GM23338 (cell line): ENCODE data around the gene FIG4. TPM values are rescaled to one million over a fixed set of nuclear protein-coding genes. Genes with fewer than 3 reads are reported as not detected.

Experiments used
- ATAC-seq: fragments of 200-7000 bp; cut with Tn5 transposase; 3 replicates; pipeline ENCODE4 v1.9.1; 2020
- DNase-seq: peaks from one replicate; pipeline ENCODE4 v3.0.0-alpha.2; 2015; ENCODE audit warnings: low spot score
- H2AFZ ChIP-seq: fragments of 200-600 bp; sonication (generic); 2 replicates; pipeline ENCODE4 v1.8.0; 2016; ENCODE audit warnings: antibody characterized with exemption, mild to moderate bottlenecking, moderate library complexity
- H3F3A ChIP-seq: fragments of 200-600 bp; sonication (generic); replicated peaks from 2 replicates; pipeline ENCODE4 v1.8.0; 2017; ENCODE audit warnings: antibody characterized with exemption, mixed run types, low read depth
- H3K27ac ChIP-seq: fragments of 200-600 bp; sonication (generic); 2 replicates; pipeline ENCODE4 v1.6.1; 2016; ENCODE audit warnings: low read depth
- H3K27me3 ChIP-seq: fragments of 200-600 bp; sonication (generic); 2 replicates; pipeline ENCODE4 v1.8.0; 2016; ENCODE audit warnings: mild to moderate bottlenecking, mixed run types, moderate library complexity; ENCODE audit not compliant: insufficient read depth
- H3K36me3 ChIP-seq: fragments of 200-600 bp; sonication (generic); 2 replicates; pipeline ENCODE4 v1.8.0; 2016; ENCODE audit warnings: mild to moderate bottlenecking; ENCODE audit not compliant: insufficient read depth
- H3K4me1 ChIP-seq: fragments of 200-600 bp; sonication (generic); 2 replicates; pipeline ENCODE4 v1.8.0; 2016; ENCODE audit warnings: mild to moderate bottlenecking, moderate library complexity; ENCODE audit not compliant: insufficient read depth
- H3K4me2 ChIP-seq: fragments of 200-600 bp; sonication (generic); 2 replicates; pipeline ENCODE4 v1.7.1; 2017; ENCODE audit warnings: mixed run types
- H3K4me3 ChIP-seq: fragments of 200-600 bp; sonication (generic); 2 replicates; pipeline ENCODE4 v1.6.1; 2016; ENCODE audit warnings: mixed run types
- H3K79me2 ChIP-seq: fragments of 200-600 bp; sonication (generic); replicated peaks from 2 replicates; pipeline ENCODE4 v1.8.0; 2017; ENCODE audit warnings: mild to moderate bottlenecking; ENCODE audit not compliant: insufficient read depth
- H3K9me2 ChIP-seq: fragments of 200-600 bp; sonication (generic); 2 replicates; pipeline ENCODE4 v1.8.0; 2017; ENCODE audit not compliant: insufficient read depth
- H4K20me1 ChIP-seq: fragments of 200-600 bp; sonication (generic); replicated peaks from 2 replicates; pipeline ENCODE4 v1.8.0; 2017; ENCODE audit warnings: mild to moderate bottlenecking; ENCODE audit not compliant: insufficient read depth
- H3K27ac Mint-ChIP-seq: 2 replicates; pipeline ENCODE4 v1.8.0; 2020; ENCODE audit warnings: inconsistent platforms, mild to moderate bottlenecking, moderate library complexity, mixed read lengths
- H3K27me3 Mint-ChIP-seq: 3 replicates; pipeline ENCODE4 v1.8.0; 2022; ENCODE audit warnings: low read depth, mild to moderate bottlenecking, moderate library complexity, mixed read lengths, inconsistent platforms; ENCODE audit not compliant: insufficient read depth, poor library complexity
- H3K36me3 Mint-ChIP-seq: 3 replicates; pipeline ENCODE4 v1.8.0; 2021; ENCODE audit warnings: low read depth, mild to moderate bottlenecking, inconsistent platforms, moderate library complexity, mixed read lengths
- H3K4me1 Mint-ChIP-seq: 3 replicates; pipeline ENCODE4 v1.8.0; 2020; ENCODE audit warnings: mild to moderate bottlenecking, inconsistent platforms, mixed read lengths
- H3K4me3 Mint-ChIP-seq: 3 replicates; pipeline ENCODE4 v1.8.0; 2021; ENCODE audit warnings: moderate library complexity, mild to moderate bottlenecking, inconsistent platforms, mixed read lengths
- H3K9me3 Mint-ChIP-seq: 3 replicates; pipeline ENCODE4 v1.8.0; 2020; ENCODE audit warnings: moderate library complexity, mild to moderate bottlenecking, inconsistent platforms, mixed read lengths
- CREB1 ChIP-seq: fragments of 250-450 bp; sonication (Bioruptor Pico); IDR thresholded peaks from 2 replicates; pipeline ENCODE4 v1.5.0; 2020; ENCODE audit warnings: low read depth, mild to moderate bottlenecking, moderate library complexity
- CTCF ChIP-seq, 2 experiments: fragments of 200-600 bp in 1 of 2; sonication (generic) in 1 of 2; conservative IDR thresholded peaks; 2 replicates each; pipeline versions ENCODE4 v1.5.1 to v1.6.1; 2016 to 2017; ENCODE audit warnings: antibody characterized with exemption in 2 of 2, low read depth in 2 of 2, mild to moderate bottlenecking in 2 of 2, moderate library complexity in 1 of 2
- ETS1 ChIP-seq: IDR thresholded peaks from 2 replicates; pipeline ENCODE4 v1.6.1; 2016; ENCODE audit warnings: antibody characterized with exemption
- EZH2 ChIP-seq: fragments of 200-600 bp; sonication (generic); IDR thresholded peaks from one replicate; pipeline ENCODE4 v1.8.0; 2017; ENCODE audit warnings: antibody characterized with exemption, mild to moderate bottlenecking, low read depth; ENCODE audit not compliant: unreplicated experiment
- EZH2phosphoT487 ChIP-seq: fragments of 200-600 bp; sonication (generic); IDR thresholded peaks from one replicate; pipeline ENCODE4 v1.8.1; 2018; ENCODE audit warnings: antibody characterized with exemption; ENCODE audit not compliant: unreplicated experiment
- JUNB ChIP-seq: IDR thresholded peaks from one replicate; pipeline ENCODE4 v1.6.1; 2016; ENCODE audit warnings: antibody characterized with exemption; ENCODE audit not compliant: unreplicated experiment
- NANOG ChIP-seq: IDR thresholded peaks from 2 replicates; pipeline ENCODE4 v1.6.1; 2016; ENCODE audit warnings: antibody characterized with exemption, borderline replicate concordance
- POLR2AphosphoS5 ChIP-seq: IDR thresholded peaks from 2 replicates; pipeline ENCODE4 v1.6.1; 2016; ENCODE audit warnings: antibody characterized with exemption, low read depth
- REST ChIP-seq: IDR thresholded peaks from one replicate; pipeline ENCODE4 v1.6.1; 2018; ENCODE audit warnings: antibody characterized with exemption; ENCODE audit not compliant: unreplicated experiment
- STAT1 ChIP-seq: IDR thresholded peaks from one replicate; pipeline ENCODE4 v1.6.1; 2016; ENCODE audit warnings: antibody characterized with exemption; ENCODE audit not compliant: unreplicated experiment
- ZNF114 ChIP-seq: fragments of 250-450 bp; sonication (Bioruptor Pico); IDR thresholded peaks from 2 replicates; pipeline ENCODE4 v1.5.0; 2020; ENCODE audit warnings: mild to moderate bottlenecking, moderate library complexity
- ZNF331 ChIP-seq: fragments of 250-450 bp; sonication (Bioruptor Pico); IDR thresholded peaks from 2 replicates; pipeline ENCODE4 v1.5.0; 2020; ENCODE audit warnings: low read depth, mild to moderate bottlenecking, moderate library complexity
- polyA plus RNA-seq: library from polyadenylated mRNA; unstranded; fragments of >200 nt; fragmentation: Nextera tagmentation; extraction: Ambion mirVana; gene quantifications from 2 replicates; pipeline ENCODE4 v1.2.1, GENCODE V29; 2016
- total RNA-seq: library from RNA; depleted of rRNA; stranded (reverse); fragments of >200 nt; shearing (Covaris generic); gene quantifications from 2 replicates; pipeline ENCODE4 v1.2.3, GENCODE V29; 2014
- TF ChIP-seq, protein P1 (sequence below): fragments of 250-450 bp; sonication (Bioruptor Pico); IDR thresholded peaks from 2 replicates; pipeline ENCODE4 v1.5.0; 2020; ENCODE audit warnings: mild to moderate bottlenecking, moderate library complexity

The FIG4 gene
- total and polyA plus RNA-seq, 2 experiments from 2014 or later: 7.0 to 16.9 TPM

DNA sequence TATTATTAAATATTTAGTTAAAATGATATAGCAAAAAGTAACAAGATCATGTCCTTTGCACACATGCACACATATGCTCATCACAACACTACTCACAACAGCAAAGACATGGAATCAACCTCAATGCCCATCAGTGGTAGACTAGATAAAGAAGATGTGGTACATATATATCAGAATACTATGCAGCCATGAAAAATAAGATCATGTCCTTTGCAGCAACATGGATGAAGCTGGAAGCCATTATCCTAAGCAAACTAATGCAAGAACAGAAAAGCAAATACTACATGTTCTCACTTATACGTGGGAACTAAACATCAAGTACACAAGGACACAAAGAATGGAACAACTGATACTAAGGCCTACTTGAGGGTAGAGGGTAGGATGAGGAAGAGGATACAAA, 14.4 kb upstream of the FIG4 start:
- Histone ChIP-seq H3F3A (no peaks in the 10 kb centered on the region), H3K27ac (no peak overlapping the region), H3K9me2 (no peaks in the 10 kb centered on the region), H3K27me3 (no peaks in the 10 kb centered on the region), H4K20me1 (no peaks in the 10 kb centered on the region), H3K4me3 (no peak overlapping the region), H3K4me2 (no peak overlapping the region), H3K79me2 (no peaks in the 10 kb centered on the region), H3K4me1 (peaks cover 12% of the 10 kb centered on the region; the same call in 1 of the 2 replicates), H2AFZ (no peak overlapping the region), H3K36me3 (no peaks in the 10 kb centered on the region; the same call in 1 of the 2 replicates)
- peaks cover 3% of the 10 kb centered on the region for H3K27me3 Mint-ChIP-seq
- DNase-seq: no peak
- H3K36me3 Mint-ChIP-seq: peaks cover 20% of the 10 kb centered on the region; the same call in 2 of the 3 replicates
- no peak overlapping the region for H3K27ac Mint-ChIP-seq
- H3K9me3 Mint-ChIP-seq: peaks cover 19% of the 10 kb centered on the region
- ATAC-seq: no peak
- H3K4me3 Mint-ChIP-seq: no peak overlapping the region
- peaks cover 22% of the 10 kb centered on the region for H3K4me1 Mint-ChIP-seq
- TF ChIP-seq POLR2AphosphoS5 (no peak), CTCF (conservative IDR thresholded peaks at IDR 0.05; ENCODE audit: low read depth in 2 of 2) (no peak), EZH2phosphoT487 (no peak), JUNB (no peak), STAT1 (no peak), ETS1 (no peak), CREB1 (CRISPR knock-in tag) (no peak), ZNF114 (CRISPR knock-in tag) (no peak), ZNF331 (CRISPR knock-in tag) (no peak), NANOG (no peak), EZH2 (no peak), REST (no peak)
- TF ChIP-seq, protein P1, sequence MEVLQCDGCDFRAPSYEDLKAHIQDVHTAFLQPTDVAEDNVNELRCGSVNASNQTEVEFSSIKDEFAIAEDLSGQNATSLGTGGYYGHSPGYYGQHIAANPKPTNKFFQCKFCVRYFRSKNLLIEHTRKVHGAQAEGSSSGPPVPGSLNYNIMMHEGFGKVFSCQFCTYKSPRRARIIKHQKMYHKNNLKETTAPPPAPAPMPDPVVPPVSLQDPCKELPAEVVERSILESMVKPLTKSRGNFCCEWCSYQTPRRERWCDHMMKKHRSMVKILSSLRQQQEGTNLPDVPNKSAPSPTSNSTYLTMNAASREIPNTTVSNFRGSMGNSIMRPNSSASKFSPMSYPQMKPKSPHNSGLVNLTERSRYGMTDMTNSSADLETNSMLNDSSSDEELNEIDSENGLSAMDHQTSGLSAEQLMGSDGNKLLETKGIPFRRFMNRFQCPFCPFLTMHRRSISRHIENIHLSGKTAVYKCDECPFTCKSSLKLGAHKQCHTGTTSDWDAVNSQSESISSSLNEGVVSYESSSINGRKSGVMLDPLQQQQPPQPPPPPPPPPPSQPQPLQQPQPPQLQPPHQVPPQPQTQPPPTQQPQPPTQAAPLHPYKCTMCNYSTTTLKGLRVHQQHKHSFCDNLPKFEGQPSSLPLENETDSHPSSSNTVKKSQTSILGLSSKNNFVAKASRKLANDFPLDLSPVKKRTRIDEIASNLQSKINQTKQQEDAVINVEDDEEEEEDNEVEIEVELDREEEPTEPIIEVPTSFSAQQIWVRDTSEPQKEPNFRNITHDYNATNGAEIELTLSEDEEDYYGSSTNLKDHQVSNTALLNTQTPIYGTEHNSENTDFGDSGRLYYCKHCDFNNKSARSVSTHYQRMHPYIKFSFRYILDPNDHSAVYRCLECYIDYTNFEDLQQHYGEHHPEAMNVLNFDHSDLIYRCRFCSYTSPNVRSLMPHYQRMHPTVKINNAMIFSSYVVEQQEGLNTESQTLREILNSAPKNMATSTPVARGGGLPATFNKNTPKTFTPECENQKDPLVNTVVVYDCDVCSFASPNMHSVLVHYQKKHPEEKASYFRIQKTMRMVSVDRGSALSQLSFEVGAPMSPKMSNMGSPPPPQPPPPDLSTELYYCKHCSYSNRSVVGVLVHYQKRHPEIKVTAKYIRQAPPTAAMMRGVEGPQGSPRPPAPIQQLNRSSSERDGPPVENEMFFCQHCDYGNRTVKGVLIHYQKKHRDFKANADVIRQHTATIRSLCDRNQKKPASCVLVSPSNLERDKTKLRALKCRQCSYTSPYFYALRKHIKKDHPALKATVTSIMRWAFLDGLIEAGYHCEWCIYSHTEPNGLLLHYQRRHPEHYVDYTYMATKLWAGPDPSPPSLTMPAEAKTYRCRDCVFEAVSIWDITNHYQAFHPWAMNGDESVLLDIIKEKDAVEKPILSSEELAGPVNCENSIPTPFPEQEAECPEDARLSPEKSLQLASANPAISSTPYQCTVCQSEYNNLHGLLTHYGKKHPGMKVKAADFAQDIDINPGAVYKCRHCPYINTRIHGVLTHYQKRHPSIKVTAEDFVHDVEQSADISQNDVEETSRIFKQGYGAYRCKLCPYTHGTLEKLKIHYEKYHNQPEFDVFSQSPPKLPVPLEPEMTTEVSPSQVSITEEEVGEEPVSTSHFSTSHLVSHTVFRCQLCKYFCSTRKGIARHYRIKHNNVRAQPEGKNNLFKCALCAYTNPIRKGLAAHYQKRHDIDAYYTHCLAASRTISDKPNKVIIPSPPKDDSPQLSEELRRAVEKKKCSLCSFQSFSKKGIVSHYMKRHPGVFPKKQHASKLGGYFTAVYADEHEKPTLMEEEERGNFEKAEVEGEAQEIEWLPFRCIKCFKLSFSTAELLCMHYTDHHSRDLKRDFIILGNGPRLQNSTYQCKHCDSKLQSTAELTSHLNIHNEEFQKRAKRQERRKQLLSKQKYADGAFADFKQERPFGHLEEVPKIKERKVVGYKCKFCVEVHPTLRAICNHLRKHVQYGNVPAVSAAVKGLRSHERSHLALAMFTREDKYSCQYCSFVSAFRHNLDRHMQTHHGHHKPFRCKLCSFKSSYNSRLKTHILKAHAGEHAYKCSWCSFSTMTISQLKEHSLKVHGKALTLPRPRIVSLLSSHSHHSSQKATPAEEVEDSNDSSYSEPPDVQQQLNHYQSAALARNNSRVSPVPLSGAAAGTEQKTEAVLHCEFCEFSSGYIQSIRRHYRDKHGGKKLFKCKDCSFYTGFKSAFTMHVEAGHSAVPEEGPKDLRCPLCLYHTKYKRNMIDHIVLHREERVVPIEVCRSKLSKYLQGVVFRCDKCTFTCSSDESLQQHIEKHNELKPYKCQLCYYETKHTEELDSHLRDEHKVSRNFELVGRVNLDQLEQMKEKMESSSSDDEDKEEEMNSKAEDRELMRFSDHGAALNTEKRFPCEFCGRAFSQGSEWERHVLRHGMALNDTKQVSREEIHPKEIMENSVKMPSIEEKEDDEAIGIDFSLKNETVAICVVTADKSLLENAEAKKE (CRISPR knock-in tag): no peak
